Transverse colon (tissue), 4 donors: ENCODE results near the gene GAS7. TPM values are rescaled to one million over a fixed set of nuclear protein-coding genes. Genes with fewer than 3 reads are reported as not detected.
"Not testable (repeated sequence)": the region's sequence is repeated elsewhere in the genome, so short reads cannot be mapped to it uniquely, and the experiment has no call there.

Experiments used
- DNase-seq: peaks from one replicate; pipeline ENCODE4 v3.0.0-alpha.2; 2019
- H3K27ac ChIP-seq, 4 donors: fragments of 200-600 bp; sonication (generic); 2 replicates each; pipeline ENCODE4 v1.5.1; 2016 to 2018; ENCODE audit warnings: inconsistent platforms in 4 of 4
- H3K27me3 ChIP-seq: fragments of 200-600 bp; sonication (generic); 2 replicates; pipeline ENCODE4 v1.5.1; 2017; ENCODE audit warnings: inconsistent platforms
- H3K36me3 ChIP-seq, 4 donors: fragments of 200-600 bp; sonication (generic); 2 replicates each; pipeline ENCODE4 v1.5.1; 2017 to 2019; ENCODE audit warnings: inconsistent platforms in 4 of 4
- H3K4me1 ChIP-seq, 4 donors: fragments of 200-600 bp; sonication (generic); 2 replicates each; pipeline ENCODE4 v1.5.1; 2017 to 2020; ENCODE audit warnings: inconsistent platforms in 4 of 4
- H3K4me3 ChIP-seq, 4 donors: fragments of 200-600 bp; sonication (generic); 1 replicate in 1 of 4; 2 replicates in 3 of 4; pipeline versions ENCODE4 v1.5.1 to v1.6.1; 2017 to 2019; ENCODE audit warnings: inconsistent platforms in 4 of 4
- H3K9me3 ChIP-seq, 2 donors: fragments of 200-600 bp; sonication (generic); 2 replicates each; pipeline ENCODE4 v1.5.1; 2017 to 2019; ENCODE audit warnings: inconsistent platforms in 2 of 2
- CTCF ChIP-seq, 5 experiments: fragments of 200-600 bp in 3 of 5; fragments of 450-650 bp in 2 of 5; sonication (generic) in 3 of 5; IDR thresholded peaks; 1 replicate in 2 of 5; 2 replicates in 3 of 5; pipeline ENCODE4 v1.5.1; 2016 to 2017; ENCODE audit warnings: antibody characterized with exemption in 5 of 5, inconsistent platforms in 3 of 5, mild to moderate bottlenecking in 2 of 5, moderate library complexity in 1 of 5
- EP300 ChIP-seq: sonication (generic); formaldehyde crosslinking; IDR thresholded peaks from one replicate; pipeline ENCODE4 v1.6.1; 2017; ENCODE audit warnings: antibody characterized with exemption, low read depth
- POLR2A ChIP-seq: fragments of 450-650 bp; IDR thresholded peaks from one replicate; pipeline ENCODE4 v1.6.1; 2016; ENCODE audit warnings: antibody characterized with exemption, mild to moderate bottlenecking, moderate library complexity
- POLR2AphosphoS5 ChIP-seq, 3 donors: sonication (generic); formaldehyde crosslinking; IDR thresholded peaks; one replicate each; pipeline ENCODE4 v1.6.1; 2016; ENCODE audit warnings: antibody characterized with exemption in 3 of 3
- WGBS, 2 donors: methylation state at CpG; one replicate each; pipeline ENCODE4 v1.1.5; 2018; ENCODE audit warnings: low coverage in 1 of 2; 5-methylcytosine and 5-hydroxymethylcytosine counted together
- in situ Hi-C, 4 donors: fragments of 200-750 bp; cut with MboI; loops; one replicate each; pipeline versions ENCODE4 v1.15.0 to v1.15.1; 2017; ENCODE audit warnings: low sequenced_read_pairs in 3 of 4, low pct_ligation_motif_present in 1 of 4, low pct_unique_long_range_greater_than_20kb in 1 of 4
- intact Hi-C: fragments of 100-400 bp; cut with DNase I; formaldehyde crosslinking; loops from one replicate; pipeline ENCODE4 v1.15.1; 2023; ENCODE audit warnings: low total_unique reads
- total RNA-seq, 4 donors: library from RNA; depleted of rRNA; stranded (reverse); fragments of >200 nt; gene quantifications; one replicate each; pipeline ENCODE4 v1.1.0, GENCODE V29; 2016

GAS7 gene
- total RNA-seq, 4 donors from 2014 or later, result 9.2 to 59.1 (median 15.2) TPM

- 48 to 51% methylated on average over 4 to 7 of the region's 7 CpGs for WGBS, 2 donors
- Histone ChIP-seq H3K4me3 (no peak overlapping the region), H3K4me1 (peaks cover 0 to 15% (median 2%) of the 10 kb centered on the region in 4 donors), H3K36me3 (no peaks in the 10 kb centered on the region), H3K27me3 (no peaks in the 10 kb centered on the region), H3K27ac (peak overlapping the region in 3 of 4 donors; percentile 12 to 37 (median 14)), H3K9me3 (no peaks in the 10 kb centered on the region)
- intact Hi-C loops (no loop called here), in situ Hi-C loops (no loop called here)
- DNase-seq, result no peak
- TF ChIP-seq POLR2A, result no peak
- no peak for TF ChIP-seq POLR2AphosphoS5 (IDR thresholded peaks at IDR 0.05)
- TF ChIP-seq CTCF (IDR thresholded peaks at IDR 0.05), result no peak
- TF ChIP-seq EP300, result no peak
Observed at GRCh38 chr17:10018461-10018891, 179.9 kb downstream of the GAS7 start.

GRCh38 chr17:10016958-10017570 is 181.3 kb downstream of the GAS7 start:
- H3K9me3 ChIP-seq, in situ Hi-C loops, H3K27ac ChIP-seq, H3K4me3 ChIP-seq, H3K27me3 ChIP-seq, H3K36me3 ChIP-seq, intact Hi-C loops, DNase-seq: not testable (repeated sequence)
- H3K4me1 ChIP-seq, result peaks cover 0 to 22% (median 2%) of the 10 kb centered on the region in 4 donors
- WGBS, 2 donors, result 88 to 93% methylated on average over 6 to 14 of the region's 14 CpGs

GRCh38 chr17:10013365-10014112 is 184.9 kb downstream of the GAS7 start:
- peak; percentile 30 for DNase-seq
- in situ Hi-C loops, result no loop called here

GRCh38 chr17:10010752-10011151 is 187.7 kb downstream of the GAS7 start:
- Histone ChIP-seq H3K36me3 (no peaks in the 10 kb centered on the region), H3K27me3 (no peaks in the 10 kb centered on the region), H3K27ac (no peak overlapping the region), H3K9me3 (no peaks in the 10 kb centered on the region), H3K4me1 (peaks cover 0 to 14% (median 0%) of the 10 kb centered on the region in 4 donors), H3K4me3 (no peak overlapping the region)
- intact Hi-C loops (loop anchor here (5.0 kb wide), 1 partner anchor 1203 kb away; no protein-coding TSS in a partner anchor), in situ Hi-C loops (no loop called here)
- WGBS, 2 donors, result 17 to 32% methylated on average over 2 of the region's 2 CpGs
- DNase-seq, result no peak
- no peak for TF ChIP-seq EP300
- TF ChIP-seq POLR2AphosphoS5 (IDR thresholded peaks at IDR 0.05), result no peak
- TF ChIP-seq POLR2A, result no peak
- no peak for TF ChIP-seq CTCF (IDR thresholded peaks at IDR 0.05)

More at GRCh38 chr17:10013365-10014112, 184.9 kb downstream of the GAS7 start:
- Histone ChIP-seq H3K9me3 (no peaks in the 10 kb centered on the region), H3K4me3 (no peak overlapping the region), H3K4me1 (peaks cover 0 to 15% (median 0%) of the 10 kb centered on the region in 4 donors), H3K27ac (peak overlapping the region; percentile 14 to 63 (median 38)), H3K36me3 (no peaks in the 10 kb centered on the region), H3K27me3 (no peaks in the 10 kb centered on the region)
- intact Hi-C loops, result loop anchor here (5.0 kb wide), 1 partner anchor 1206 kb away; no protein-coding TSS in a partner anchor
- WGBS, 2 donors, result 18 to 62% methylated on average over 4 to 9 of the region's 9 CpGs
- no peak for TF ChIP-seq POLR2A
- no peak for TF ChIP-seq CTCF (IDR thresholded peaks at IDR 0.05)
- no peak for TF ChIP-seq EP300
- TF ChIP-seq POLR2AphosphoS5 (IDR thresholded peaks at IDR 0.05), result no peak
